Measurements from ENCODE around the gene TTYH3.

Gene TTYH3

GRCh38 chr7:2616387-2617324, 15.1 kb upstream of the TTYH3 start:
- DNase-seq (ENCODE audit: low read depth in 2 of 2) = no peak

DNA sequence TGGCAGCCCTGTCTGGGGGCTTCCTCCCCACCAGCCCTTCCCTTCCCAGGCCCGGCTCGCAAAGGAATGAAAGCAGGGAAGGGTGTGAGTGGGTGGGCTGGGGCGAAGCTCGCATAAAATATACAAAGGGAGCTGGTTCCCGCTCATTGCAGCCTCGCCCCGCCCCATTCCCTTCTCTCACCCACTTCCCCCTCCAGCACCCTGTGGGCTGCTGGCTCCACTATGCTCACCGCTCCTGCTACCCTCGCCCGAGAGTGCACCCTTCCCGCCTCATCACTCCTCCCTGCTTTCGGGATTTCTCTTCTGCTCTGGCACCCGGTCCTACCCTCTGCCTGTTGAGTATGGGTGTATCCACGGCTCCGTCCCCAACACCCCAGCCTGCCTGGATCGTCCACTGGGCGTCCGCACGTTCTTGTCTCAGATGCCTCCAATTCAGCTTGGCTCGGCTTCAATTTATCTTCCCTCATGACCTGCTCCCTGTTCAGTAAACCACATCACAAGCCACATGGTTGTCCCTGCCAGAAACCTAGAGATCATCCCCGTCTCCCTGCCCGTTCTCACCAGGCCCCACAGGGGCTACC, 14.4 kb upstream of the TTYH3 start:
- DNase-seq (ENCODE audit: low read depth in 2 of 2) = no peak

- no peak for DNase-seq (ENCODE audit: low read depth in 2 of 2)
Observed at GRCh38 chr7:2619116-2619515, 12.7 kb upstream of the TTYH3 start.

GRCh38 chr7:2621061-2621828, 10.5 kb upstream of the TTYH3 start:
- DNase-seq (ENCODE audit: low read depth in 2 of 2) = no peak

GRCh38 chr7:2621948-2622640, 9.7 kb upstream of the TTYH3 start:
- DNase-seq (ENCODE audit: low read depth in 2 of 2) = no peak

- no peak for DNase-seq (ENCODE audit: low read depth in 2 of 2)
Observed at GRCh38 chr7:2622869-2623697, 8.7 kb upstream of the TTYH3 start.

DNA sequence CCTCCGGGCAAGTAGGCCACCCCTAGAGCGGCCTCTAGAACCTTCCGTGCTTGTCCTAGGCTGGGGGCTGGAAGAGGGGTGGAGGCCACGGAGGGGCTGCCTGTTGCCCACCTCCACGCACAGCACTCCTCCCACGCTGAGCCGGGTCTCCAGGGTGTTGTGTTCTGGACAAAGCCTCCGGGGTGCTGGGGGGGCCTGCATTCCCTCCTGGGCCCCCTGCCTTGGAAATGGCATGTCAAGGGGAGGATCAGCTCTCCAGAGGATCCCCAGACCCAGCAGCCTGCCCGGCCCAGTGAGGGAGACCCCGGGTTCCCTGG, 8.1 kb upstream of the TTYH3 start:
- no peak for DNase-seq (ENCODE audit: low read depth in 2 of 2)

GRCh38 chr7:2624293-2624886, 7.4 kb upstream of the TTYH3 start:
- DNase-seq (ENCODE audit: low read depth in 2 of 2) = no peak

DNA sequence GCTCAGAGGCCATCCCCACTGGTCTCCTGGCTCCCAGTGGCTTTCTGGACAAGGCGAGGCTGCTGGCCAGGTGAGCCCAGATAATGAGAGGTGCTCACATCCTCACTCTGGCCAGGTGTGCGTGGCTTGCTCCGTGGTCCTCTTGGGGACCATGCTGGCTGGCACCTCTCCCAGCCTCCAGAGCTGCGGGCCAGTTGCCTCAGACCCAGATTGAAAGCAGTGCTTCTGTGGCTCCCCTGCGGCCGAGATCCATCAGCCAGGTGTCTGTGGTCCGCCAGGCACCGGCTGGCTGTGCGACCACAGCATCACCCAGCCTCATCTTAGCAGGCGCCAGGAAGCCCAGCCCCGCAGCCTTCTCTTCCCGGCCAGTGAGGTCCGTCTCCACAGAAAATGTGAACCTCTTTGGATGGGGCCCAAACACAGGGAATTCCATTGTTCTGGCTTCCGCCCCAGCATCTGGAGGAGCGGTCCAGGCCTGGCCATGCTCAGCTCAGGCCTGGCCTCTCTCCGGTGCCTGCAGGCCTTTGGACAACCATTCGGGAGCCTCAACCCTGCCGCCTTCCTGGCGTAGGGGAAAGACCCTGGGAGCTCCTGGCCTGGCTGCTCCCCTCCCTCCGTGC, 5.2 kb upstream of the TTYH3 start:
- no peak for DNase-seq (ENCODE audit: low read depth in 2 of 2)

DNA sequence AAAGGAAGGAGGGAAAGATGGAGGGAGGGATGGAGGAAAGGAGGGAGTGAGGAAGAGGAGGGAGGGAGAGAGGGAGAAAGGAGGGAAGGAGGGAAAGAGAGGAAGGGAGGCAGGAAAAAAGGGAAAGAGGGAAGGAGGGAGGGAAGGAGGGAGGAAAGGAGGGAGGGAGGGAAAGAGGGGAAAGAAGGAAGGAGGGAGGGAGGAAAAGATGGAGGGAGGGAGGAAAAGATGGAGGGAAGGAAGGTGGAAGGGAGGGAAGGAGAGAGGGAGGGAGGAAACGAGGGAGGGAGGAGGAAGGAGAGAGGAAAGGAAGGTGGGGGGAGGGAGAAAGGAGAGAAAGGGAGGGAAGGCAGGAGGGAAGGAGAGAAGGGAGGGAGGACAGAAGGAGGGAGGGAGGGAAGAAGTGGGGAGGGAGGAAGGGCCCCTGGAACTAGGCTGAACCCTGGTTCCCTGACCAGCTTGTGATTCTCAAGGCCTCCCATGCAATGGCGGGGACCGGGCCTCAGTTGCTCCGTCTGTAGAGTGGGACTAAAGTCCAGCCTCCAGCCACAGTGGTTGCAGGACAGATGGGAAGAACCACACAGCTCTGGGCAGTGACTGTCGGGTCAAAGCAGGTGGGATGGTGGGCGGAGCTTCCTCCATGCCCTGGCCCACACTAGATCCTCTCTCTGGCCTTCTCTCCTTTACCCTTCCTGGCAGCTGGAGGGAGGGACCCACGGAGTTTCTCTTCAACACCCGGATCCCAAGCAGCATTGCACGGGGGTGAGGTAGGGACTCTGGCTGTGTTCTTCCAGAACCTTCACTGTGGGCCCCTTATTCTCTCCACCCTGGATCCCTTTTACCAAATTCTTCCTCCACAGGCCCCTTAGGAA, 4.3 kb upstream of the TTYH3 start:
- DNase-seq (ENCODE audit: low read depth in 2 of 2) = no peak

DNA sequence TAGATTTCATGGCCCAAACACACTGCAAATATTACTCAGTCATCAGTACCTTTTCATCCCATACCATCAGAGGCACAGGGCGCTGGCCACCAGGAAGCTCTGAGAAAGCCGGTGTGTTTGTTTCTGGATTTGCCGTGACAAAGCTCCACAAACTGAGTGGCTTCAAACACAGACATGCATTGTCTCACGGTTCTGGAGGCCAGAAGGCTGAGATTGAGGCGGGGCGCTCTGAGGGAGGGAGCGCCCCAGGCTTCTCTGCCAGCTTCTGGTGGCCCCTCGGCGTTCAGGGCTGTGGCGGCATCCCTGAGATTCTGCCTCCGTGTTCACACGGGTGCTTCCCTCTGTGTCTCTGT, 3.7 kb upstream of the TTYH3 start:
- no peak for DNase-seq (ENCODE audit: low read depth in 2 of 2)

GRCh38 chr7:2628891-2629290, 2.9 kb upstream of the TTYH3 start:
- no peak for DNase-seq (ENCODE audit: low read depth in 2 of 2)

DNA sequence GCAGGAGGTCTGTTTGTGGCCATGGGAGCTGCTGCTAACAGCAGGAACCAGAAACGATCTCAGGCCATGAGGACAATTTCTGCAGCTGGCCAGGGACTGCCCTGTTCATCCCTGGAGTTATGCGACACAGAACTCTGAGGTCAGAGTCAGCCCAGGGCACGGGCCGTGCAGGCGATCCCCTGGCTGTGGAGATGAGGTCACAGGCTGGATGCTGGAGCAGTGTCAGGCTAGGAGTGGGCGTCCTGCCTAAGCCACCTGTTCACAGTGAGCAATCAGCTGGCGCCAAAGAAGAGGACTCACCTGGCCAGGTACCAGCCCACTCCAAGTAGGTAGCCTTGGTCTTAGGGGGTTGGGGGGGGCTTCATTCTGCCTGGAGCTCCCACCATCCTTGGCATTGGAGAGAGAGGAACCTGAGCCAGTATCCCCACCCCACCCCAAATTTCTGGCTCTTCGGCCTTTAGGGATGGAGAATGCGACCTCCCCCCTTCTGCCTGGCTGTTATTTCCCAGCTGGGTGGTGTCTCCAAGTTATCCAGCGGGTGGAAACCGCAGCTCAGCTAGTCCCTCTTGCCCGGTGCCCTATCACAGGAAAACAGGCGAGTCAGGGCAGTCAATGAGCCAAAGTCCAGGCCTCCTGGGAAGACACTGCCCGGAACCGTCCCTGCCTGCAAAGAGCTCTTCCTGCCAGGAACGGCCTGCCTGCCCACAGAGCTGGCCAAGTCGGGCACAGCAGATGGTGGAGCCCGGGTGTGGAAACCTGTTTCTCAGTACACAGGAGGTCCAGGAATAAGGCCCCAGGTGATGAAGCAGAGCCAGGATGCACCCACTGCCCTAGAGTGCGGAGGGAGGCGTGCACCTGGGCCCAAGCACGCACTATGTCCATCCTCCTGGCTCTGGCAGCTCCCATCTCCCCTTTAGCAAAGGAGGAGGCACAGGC, 1.8 kb upstream of the TTYH3 start:
- no peak for DNase-seq (ENCODE audit: low read depth in 2 of 2)

- peak; percentile 34 to 43 for DNase-seq (ENCODE audit: low read depth in 2 of 2)
Observed at GRCh38 chr7:2632733-2633537, 1.1 kb downstream of the TTYH3 start.

DNA sequence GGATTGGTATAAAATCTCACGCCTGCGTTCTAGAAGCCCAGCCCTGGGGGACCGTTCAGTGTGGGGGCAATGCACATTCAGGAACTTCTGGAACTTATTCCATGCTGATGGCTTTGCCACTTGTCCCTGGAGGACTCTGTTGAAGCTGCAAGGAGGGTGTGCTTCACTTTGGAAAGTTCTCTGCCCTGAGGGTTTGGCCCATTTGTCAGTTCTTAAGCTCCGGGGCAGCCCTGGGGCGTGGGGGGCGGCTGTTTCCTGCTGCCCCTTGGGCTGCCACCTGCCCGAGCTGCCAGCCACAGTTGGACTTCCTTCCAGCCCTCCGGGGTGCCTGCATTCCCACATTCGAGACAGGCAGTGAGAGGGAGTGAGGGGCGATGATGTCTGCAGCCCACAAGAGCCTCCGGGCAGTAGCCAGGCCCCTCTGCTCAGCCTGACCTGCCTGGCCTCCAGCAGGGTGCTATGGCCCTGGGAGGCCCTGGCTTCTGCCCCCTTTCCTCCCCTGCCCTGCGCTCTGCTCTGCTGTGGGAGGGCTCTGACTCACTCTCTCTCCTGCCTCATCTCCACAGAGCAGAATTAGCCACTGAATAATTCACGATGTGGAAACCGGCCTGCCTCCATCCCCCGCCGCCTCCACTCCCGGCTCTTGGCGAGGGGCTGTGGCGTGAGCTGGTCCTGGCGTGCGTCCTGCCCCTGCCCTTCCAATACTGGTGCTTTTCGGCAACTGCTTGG, 1.9 kb downstream of the TTYH3 start:
- DNase-seq (ENCODE audit: low read depth in 2 of 2) = peak; percentile 23 to 28

DNA sequence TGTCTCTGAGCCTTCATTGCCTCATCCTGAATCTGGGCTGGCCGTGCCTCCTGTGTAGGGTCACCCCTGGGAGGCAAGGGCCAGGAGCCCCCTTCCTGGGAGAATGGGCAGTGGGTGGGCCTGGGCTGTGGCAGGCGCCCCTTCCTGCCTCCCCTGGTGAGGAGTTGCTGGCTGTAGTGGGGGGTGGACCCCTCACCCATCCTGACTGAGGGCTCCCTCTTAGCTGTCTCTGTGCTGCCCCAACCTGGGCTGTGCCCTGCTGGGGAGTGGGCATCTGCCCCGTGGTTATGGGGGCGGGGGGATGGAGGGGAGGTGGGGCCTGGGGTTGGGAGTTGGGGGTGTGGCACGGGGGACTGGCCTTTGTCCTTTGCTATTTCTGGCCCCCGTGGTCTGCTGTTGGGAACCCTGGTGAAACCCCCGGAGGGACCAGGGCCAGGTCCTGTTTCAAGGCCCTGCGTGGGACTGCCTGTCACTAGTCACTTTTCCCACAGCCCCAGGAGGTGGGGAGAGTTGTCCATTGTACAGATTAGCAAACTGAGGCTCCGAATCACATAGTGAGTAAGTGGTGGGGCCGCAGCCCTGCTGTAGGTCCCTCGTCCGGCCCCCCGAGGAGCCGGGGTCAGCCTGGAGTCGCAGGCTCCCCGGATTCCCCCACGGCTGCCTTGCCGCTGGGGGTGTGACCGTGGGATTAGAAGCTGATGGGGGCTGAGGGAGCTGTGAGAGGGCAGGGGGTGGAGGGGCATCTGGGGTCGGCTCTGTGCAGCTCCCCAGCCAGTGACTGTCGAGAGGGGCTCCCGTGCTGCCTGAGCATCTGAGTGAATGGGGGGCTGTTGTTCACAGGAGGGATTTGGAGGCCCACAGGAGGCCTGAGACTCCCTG, 2.7 kb downstream of the TTYH3 start:
- DNase-seq (ENCODE audit: low read depth in 2 of 2) = no peak

Data from stimulated activated CD4-positive, alpha-beta T cell treated with anti-CD3 and anti-CD28 coated beads, Interleukin-1b, Interleukin-23, amount 100 ng/mL, for 4 hours (primary cell).